ENCODE data around the gene SLC44A4. TPM values are rescaled to one million over a fixed set of nuclear protein-coding genes. Genes with fewer than 3 reads are reported as not detected.

Gene SLC44A4
- total RNA-seq, 1 donor from 2014 or later = 5.9 TPM

DNA sequence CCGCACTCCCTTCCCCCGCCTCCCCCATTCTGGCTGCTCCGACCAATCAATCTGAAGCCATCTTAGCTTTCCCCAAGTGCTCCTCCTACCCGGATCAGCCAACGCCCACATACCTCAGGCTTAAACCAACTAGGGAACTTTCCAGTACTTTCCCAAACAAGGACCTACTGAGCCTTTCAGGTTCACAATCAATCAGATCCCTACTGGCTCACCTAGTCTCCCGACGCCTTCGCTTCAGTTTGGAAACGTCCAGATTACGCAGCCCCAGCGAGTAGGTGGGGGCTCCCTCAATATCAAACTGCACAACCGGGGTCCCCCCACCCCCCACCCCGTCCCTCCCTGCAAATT, 64.1 kb downstream of the SLC44A4 start:
- Histone ChIP-seq H3K4me3 (peak overlapping the region; percentile 59 to 73), H3K36me3 (no peaks in the 10 kb centered on the region), H3K4me1 (peaks cover 37% of the 10 kb centered on the region), H3K9me3 (no peaks in the 10 kb centered on the region), H3K27ac (peak overlapping the region; percentile 100), H3K27me3 (no peaks in the 10 kb centered on the region)
- DNase-seq (ENCODE audit: extremely low spot score in 2 of 2) = peak in 1 of 2 donors; percentile 99
- intact Hi-C loops (cut with DNase I) = loop anchor here (5.0 kb wide), 1 partner anchor 77 kb away; the partner anchor contains the start of gene CLIC1
- TF ChIP-seq POLR2AphosphoS5 (IDR thresholded peaks at IDR 0.05; ENCODE audit: insufficient read depth in 1 of 2, low read depth in 1 of 2) (peak in 1 of 2 donors; percentile 95), POLR2A (IDR thresholded peaks at IDR 0.05) (peak in 1 of 2 donors; percentile 79)
- TF ChIP-seq, protein P1, sequence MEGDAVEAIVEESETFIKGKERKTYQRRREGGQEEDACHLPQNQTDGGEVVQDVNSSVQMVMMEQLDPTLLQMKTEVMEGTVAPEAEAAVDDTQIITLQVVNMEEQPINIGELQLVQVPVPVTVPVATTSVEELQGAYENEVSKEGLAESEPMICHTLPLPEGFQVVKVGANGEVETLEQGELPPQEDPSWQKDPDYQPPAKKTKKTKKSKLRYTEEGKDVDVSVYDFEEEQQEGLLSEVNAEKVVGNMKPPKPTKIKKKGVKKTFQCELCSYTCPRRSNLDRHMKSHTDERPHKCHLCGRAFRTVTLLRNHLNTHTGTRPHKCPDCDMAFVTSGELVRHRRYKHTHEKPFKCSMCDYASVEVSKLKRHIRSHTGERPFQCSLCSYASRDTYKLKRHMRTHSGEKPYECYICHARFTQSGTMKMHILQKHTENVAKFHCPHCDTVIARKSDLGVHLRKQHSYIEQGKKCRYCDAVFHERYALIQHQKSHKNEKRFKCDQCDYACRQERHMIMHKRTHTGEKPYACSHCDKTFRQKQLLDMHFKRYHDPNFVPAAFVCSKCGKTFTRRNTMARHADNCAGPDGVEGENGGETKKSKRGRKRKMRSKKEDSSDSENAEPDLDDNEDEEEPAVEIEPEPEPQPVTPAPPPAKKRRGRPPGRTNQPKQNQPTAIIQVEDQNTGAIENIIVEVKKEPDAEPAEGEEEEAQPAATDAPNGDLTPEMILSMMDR (IDR thresholded peaks at IDR 0.05) = no peak

DNA sequence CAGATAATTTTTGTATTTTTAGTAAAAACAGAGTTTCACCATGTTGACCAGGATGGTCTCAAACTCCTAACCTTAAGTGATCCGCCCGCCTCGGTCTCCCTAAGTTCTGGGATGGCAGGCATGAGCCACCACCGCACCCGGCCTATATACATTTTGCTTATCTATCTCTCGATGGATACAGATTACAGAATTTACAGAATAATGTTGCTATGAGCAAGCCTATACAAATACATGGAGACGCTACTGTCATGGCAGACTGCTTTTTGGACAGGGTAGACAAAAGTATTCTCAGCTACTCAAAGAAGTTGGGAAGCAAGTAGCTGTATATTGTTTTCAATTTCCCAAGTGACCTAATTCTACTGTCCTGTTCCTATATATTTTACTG, 65.3 kb downstream of the SLC44A4 start:
- Histone ChIP-seq H3K27ac (peak overlapping the region; percentile 100), H3K4me1 (peaks cover 27% of the 10 kb centered on the region), H3K9me3 (no peaks in the 10 kb centered on the region), H3K4me3 (no peak overlapping the region), H3K36me3 (no peaks in the 10 kb centered on the region), H3K27me3 (no peaks in the 10 kb centered on the region)
- intact Hi-C loops (cut with DNase I) = loop anchor here (5.0 kb wide), 1 partner anchor 76 kb away; the partner anchor contains the start of gene CLIC1
- no peak for TF ChIP-seq POLR2AphosphoS5 (IDR thresholded peaks at IDR 0.05; ENCODE audit: insufficient read depth in 1 of 2, low read depth in 1 of 2)
- TF ChIP-seq, protein P1 (IDR thresholded peaks at IDR 0.05) = no peak
- no peak for TF ChIP-seq POLR2A (IDR thresholded peaks at IDR 0.05)
- DNase-seq (ENCODE audit: extremely low spot score in 2 of 2) = no peak

Small RNAs within 50 kb of the gene (small RNA-seq; reads per million reads assigned to genes)
- gene SNORD48 (338 reads per million, percentile 98 among the genes with 10 or more reads in this experiment), gene SNORD52 (not detected)

Other genes starting within 250 kb of the SLC44A4 start
- 139 TPM for gene BAG6, start 226.3 kb downstream of the SLC44A4 start, total RNA-seq
- gene APOM, start 223.1 kb downstream of the SLC44A4 start, total RNA-seq = not detected
- gene C6orf47, start 218.2 kb downstream of the SLC44A4 start, total RNA-seq = 15.2 TPM
- 16.9 TPM for gene GPANK1, start 214.0 kb downstream of the SLC44A4 start, total RNA-seq
- gene CSNK2B, start 212.9 kb downstream of the SLC44A4 start, total RNA-seq = 219 TPM
- gene LY6G5B, start 209.0 kb downstream of the SLC44A4 start, total RNA-seq = 7.4 TPM
- gene LY6G5C, start 197.9 kb downstream of the SLC44A4 start, total RNA-seq = 1.7 TPM
- gene ABHD16A, start 175.7 kb downstream of the SLC44A4 start, total RNA-seq = 53.0 TPM
- gene LY6G6F, start 172.1 kb downstream of the SLC44A4 start, total RNA-seq = not detected
- gene LY6G6D, start 163.6 kb downstream of the SLC44A4 start, total RNA-seq = not detected
- not detected for gene LY6G6C, start 157.3 kb downstream of the SLC44A4 start, total RNA-seq
- gene MPIG6B, start 155.6 kb downstream of the SLC44A4 start, total RNA-seq = not detected
- 108 TPM for gene DDAH2, start 149.7 kb downstream of the SLC44A4 start, total RNA-seq
- 250 TPM for gene CLIC1, start 142.5 kb downstream of the SLC44A4 start, total RNA-seq
- gene MSH5, start 139.0 kb downstream of the SLC44A4 start, total RNA-seq = 11.0 TPM
- not detected for gene SAPCD1, start 116.3 kb downstream of the SLC44A4 start, total RNA-seq
- gene VWA7, start 101.7 kb downstream of the SLC44A4 start, total RNA-seq = 0.74 TPM
- gene VARS1, start 83.2 kb downstream of the SLC44A4 start, total RNA-seq = 39.8 TPM
- gene LSM2, start 72.0 kb downstream of the SLC44A4 start, total RNA-seq = 51.6 TPM
- gene HSPA1L, start 63.7 kb downstream of the SLC44A4 start, total RNA-seq = 0.98 TPM
- 345 TPM for gene HSPA1A, start 63.5 kb downstream of the SLC44A4 start, total RNA-seq
- 466 TPM for gene HSPA1B, start 51.3 kb downstream of the SLC44A4 start, total RNA-seq
- gene NEU1, start 16.2 kb downstream of the SLC44A4 start, total RNA-seq = 26.0 TPM
- gene EHMT2, start 18.7 kb upstream of the SLC44A4 start, total RNA-seq = 45.2 TPM
- 1.7 TPM for gene ZBTB12, start 23.1 kb upstream of the SLC44A4 start, total RNA-seq
- gene C2, start 48.7 kb upstream of the SLC44A4 start, total RNA-seq = 2.9 TPM
- 9.6 TPM for gene CFB, start 67.1 kb upstream of the SLC44A4 start, total RNA-seq
- gene NELFE, start 80.0 kb upstream of the SLC44A4 start, total RNA-seq = 100 TPM
- 35.4 TPM for gene SKIC2, start 80.2 kb upstream of the SLC44A4 start, total RNA-seq
- 15.5 TPM for gene DXO, start 93.1 kb upstream of the SLC44A4 start, total RNA-seq
- gene C4A, start 103.1 kb upstream of the SLC44A4 start, total RNA-seq = 31.4 TPM
- gene C4B, start 135.8 kb upstream of the SLC44A4 start, total RNA-seq = 23.1 TPM
- gene CYP21A2, start 159.4 kb upstream of the SLC44A4 start, total RNA-seq = 9.3 TPM
- gene TNXB, start 230.3 kb upstream of the SLC44A4 start, total RNA-seq = 207 TPM
- gene ATF6B, start 249.2 kb upstream of the SLC44A4 start, total RNA-seq = 76.6 TPM

Measured in vagina (tissue), 2 donors.